Right ventricle myocardium inferior (tissue), 1 donor: ENCODE results near the gene GMPPB. TPM values are rescaled to one million over a fixed set of nuclear protein-coding genes. Genes with fewer than 3 reads are reported as not detected.

Experiments used
- ATAC-seq: fragments of 200-7000 bp; cut with Tn5 transposase; one replicate; pipeline ENCODE4 v1.9.1; 2020; ENCODE audit warnings: mild to moderate bottlenecking, moderate library complexity
- DNase-seq: peaks from one replicate; pipeline ENCODE4 v3.0.0; 2021; ENCODE audit errors: missing footprints
- intact Hi-C: fragments of 100-400 bp; cut with DNase I; formaldehyde crosslinking; loops from one replicate; pipeline ENCODE4 v1.11.0; 2022
- total RNA-seq: library from RNA; stranded (reverse); fragmentation: NEBNext Ultra II Directional; extraction: Animal tissue kit (Norgen Biotek cat#: 25700); gene quantifications from one replicate; pipeline ENCODE4 v1.2.1, GENCODE V29; 2021
- donor health status: DM: no; HTN: yes; CAD: no; lungs with severe emphysema.

Gene GMPPB
- total RNA-seq, 1 donor from 2014 or later = 18.1 TPM

DNA sequence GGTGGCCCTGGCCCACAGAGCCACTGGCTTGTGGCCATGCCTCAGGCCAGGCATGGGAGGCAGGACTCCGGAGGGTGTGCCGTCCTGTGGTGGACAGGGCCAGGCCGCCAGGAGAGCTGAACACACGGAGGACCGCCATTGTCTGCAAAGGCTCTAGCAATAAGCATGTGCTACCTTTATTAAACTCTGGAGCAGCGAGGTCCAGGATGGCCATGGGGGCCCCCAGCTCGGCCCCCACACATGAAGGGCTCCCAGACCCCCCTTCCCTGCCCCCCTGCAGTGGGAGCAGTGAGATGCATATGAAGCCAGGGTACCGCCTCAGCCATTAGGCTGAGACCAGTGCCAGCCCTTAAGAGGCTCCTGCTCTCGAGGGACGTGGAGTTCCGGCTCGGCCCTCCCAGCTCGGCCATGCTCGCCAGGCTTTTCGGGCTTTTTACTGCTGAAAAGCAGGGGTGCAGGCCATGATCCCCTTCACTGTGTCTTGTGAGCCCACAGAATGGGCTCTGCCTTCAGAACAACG, 7.0 kb downstream of the GMPPB start:
- no peak for ATAC-seq

DNA sequence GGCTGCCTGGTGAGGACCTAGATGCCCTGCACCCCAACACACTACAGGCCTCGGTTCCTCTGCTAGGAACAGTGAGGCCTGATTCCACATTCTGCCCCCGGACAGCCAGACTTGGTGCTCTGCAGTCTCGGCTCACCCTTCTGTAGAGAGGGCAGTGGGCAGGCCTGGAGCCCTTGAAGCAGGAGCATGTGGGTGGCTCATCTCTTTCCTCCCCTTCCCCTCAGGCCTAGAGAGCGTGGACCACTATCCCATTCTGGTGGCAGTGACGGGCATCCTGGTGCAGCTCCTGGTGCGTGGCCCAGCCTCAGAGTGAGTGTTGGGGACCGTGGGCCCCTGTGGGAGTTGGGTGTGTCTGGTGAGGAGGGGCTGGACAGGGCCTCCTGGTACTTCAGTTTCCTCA, 7.6 kb downstream of the GMPPB start:
- DNase-seq (no peak), ATAC-seq (no peak)
- intact Hi-C loops = no loop called here

More for the DNA sequence above, 7.0 kb downstream of the GMPPB start:
- intact Hi-C loops = no loop called here
- no peak for DNase-seq

DNA sequence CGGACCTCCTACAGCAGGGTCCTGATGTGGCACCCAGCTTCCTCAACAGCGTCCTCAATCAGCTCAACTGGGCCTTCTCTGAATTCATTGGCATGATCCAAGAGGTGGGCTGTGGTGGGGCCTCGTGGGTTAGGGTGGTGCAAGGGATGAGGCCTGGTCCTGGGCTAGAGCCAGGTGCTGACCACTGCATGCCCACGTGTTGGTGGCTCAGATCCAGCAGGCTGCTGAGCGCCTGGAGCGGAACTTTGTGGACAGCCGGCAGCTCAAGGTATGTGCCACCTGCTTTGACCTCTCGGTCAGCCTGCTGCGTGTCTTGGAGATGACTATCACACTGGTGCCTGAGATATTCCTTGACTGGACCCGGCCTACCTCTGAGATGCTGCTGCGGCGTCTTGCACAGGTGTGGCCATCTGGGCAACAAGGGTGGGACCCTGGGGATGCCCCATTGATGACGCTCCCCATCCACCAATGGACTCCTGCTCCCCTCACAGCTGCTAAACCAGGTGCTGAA, 8.1 kb downstream of the GMPPB start:
- DNase-seq (peak; percentile 63), ATAC-seq (no peak)
- intact Hi-C loops = no loop called here

DNA sequence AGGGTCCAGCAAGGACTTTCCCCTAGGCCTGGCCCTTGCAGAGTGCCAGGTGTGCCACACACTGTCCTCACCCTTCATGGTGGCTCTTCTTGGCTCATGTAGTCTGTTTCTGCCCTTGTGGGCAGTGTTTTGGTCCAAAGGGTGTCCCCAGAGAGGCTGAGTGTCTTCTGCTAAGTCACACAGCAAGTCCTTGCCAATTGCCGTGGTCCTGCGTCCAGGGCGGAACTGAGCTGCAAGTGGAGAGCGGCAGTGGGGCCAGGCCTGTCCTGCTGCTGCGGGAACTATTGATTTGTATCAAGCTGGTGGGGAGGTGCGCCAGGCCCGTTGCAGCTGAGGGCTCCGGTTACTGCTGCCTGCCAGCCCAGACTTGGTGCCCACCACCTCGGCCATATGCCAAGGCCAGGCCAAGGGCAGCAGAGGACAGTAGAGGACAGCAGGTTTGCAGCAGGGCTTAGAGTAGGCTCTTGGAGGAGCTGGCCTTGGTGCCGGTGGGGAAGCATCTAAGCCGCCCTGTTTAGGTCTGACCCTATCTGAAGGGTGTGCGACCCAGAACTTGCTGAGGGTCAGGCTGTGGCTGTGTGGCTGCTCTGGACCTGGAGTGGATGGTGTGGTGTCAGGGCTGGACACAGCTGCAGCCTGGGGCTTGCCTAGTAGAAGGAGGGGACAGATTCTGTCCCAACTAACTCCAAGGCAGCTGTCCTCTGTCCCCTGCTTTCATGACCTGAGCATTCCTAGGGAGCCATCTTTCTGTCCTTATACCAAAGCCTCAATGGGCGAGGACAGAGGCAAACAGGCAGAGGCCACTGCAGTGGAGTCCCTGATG, 8.8 kb downstream of the GMPPB start:
- ATAC-seq (no peak), DNase-seq (no peak)
- intact Hi-C loops = no loop called here

DNA sequence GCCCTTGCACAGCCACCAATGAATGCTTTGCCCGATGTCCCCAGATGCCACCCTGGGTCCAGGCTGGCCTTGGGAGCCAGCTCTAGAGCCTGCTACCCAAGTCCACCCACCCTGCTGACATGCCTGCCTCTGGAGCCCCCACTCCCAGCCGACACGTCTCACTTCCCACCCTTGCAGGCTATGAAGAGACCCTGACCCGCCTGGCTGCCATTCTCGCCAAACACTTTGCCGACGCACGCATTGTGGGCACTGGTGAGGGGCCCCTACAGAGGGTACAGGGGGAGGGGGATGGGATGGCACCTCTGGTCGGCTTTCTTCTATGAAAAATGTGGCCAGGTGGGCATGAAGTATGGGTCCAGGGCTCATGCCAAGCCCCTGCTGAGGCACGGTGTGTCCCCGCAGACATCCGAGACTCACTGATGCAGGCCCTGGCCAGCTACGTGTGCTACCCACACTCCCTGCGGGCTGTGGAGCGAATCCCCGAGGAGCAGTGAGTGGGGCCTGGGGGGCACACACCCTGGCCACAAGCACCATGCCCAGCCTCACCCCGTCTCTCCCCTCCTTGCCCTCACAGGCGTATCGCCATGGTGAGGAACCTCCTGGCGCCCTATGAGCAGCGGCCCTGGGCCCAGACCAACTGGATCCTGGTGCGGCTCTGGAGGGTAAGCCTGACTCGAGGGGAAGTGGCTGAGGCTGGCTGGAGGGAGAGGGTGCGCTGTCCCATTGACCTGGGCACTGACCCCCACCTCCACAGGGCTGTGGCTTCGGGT, 10.2 kb downstream of the GMPPB start:
- ATAC-seq = no peak
- peak; percentile 54 for DNase-seq

DNA sequence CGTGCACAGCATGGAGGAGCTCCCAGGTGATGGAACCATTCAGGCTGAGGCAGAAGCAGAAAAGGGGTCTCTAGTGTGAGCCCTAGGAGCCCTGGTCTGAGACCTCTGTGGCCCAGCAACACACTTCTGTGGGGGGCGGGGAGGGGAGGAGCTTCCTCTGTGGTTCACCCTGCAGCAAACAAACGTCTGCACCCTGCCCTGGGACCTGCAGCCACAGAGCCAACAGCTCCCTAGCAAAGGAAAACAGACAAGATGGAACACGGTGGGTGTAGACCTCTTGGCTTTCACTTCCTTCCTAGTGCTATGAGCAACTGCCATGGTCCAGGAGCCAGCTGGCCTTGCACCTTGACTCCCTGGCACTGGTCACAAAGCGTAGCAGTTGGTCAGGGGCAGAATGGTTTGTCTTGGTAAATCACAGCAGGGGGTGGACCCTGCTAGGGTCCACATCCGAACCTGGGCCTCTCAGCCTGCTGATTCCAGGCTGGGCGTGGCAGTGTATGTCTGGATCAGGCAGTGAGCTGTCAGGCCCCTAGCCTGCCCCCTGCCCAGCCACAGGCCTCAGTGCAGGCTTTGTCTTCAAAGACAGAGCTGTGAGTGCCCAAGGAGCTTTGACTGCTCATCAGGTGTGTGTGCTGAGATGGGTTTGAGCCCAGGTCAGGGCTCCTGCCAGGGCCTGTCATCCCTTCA, 11.0 kb downstream of the GMPPB start:
- ATAC-seq (no peak), DNase-seq (no peak)
- intact Hi-C loops = no loop called here

More for the DNA sequence above, 10.2 kb downstream of the GMPPB start:
- intact Hi-C loops = no loop called here

DNA sequence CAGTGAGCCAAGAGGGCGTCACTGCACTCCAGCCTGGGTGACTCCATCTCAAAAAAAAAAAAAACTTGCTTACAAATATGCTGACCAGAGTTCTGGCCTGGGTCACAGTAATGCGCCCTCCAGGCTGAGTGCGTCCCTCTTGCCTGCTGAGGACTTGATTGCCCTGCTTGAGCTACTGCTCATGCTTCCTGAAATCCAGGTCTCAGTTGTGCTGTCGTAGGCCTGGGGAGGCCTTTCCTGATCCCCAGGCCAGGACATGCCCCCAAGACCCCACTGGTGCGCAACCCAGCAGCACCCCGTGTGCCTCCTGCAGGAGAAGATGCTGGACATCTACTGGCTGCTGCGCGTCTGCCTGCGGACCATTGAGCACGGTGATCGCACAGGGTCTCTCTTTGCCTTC, 11.6 kb downstream of the GMPPB start:
- no peak for DNase-seq
- intact Hi-C loops = no loop called here
- ATAC-seq = no peak

DNA sequence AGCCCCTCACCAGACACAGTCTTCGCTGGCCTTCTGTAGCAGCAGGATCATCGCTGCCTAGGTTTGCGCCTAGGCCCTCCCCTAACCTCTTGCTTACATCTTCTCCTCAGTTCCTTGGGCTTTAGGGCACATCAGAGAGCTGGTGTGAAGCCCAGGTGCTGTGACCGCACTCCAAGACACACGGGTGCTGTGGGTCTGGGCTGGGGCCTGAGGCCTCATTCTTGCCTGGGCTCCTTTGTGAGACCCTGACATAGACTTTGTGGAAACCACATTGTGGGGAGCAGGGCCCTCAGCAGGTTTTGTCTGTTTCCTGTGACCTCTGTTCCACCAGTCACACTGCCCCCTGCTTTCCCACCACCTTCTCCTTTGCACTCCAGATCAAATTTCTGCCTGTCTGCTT, 12.3 kb downstream of the GMPPB start:
- no peak for DNase-seq
- no peak for ATAC-seq
- intact Hi-C loops = no loop called here

DNA sequence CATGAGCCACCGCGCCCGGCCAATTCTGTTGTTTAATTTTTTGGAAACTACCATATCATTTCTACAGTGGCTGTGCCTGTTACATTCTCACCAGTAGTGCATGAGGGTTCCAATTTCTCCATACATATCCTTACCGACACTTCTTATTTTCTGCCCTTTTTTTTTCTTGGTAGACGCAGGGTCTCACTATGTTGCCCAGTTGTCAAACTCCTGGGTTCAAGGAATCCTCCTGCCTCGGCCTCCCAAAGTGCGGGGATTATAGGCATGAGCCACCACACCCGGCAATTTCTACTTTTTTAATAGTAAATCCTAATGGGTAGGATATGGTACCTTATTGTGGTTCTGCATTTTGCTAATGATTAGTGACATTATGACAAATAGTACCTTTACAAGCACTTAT, 13.9 kb downstream of the GMPPB start:
- ATAC-seq (no peak), DNase-seq (no peak)
- intact Hi-C loops = no loop called here

DNA sequence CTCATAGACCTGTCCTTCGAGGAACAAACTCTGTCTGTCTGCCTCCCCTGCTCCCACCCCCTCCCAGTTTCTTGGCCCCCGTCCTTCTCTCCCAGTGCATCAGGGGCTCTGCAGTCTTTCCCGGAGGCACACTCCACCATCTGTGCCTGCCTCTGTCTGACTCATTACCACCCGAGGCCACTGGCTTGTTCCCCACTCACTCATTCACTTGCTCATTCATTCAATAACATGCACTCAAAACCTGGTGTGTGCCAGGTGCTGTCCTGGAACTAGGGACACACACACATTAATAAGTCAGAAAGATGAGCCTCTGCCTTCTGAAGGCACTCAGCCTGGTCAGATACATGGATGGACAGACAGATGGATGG, 16.7 kb downstream of the GMPPB start:
- ATAC-seq = no peak
- DNase-seq = no peak
- intact Hi-C loops = no loop called here

DNA sequence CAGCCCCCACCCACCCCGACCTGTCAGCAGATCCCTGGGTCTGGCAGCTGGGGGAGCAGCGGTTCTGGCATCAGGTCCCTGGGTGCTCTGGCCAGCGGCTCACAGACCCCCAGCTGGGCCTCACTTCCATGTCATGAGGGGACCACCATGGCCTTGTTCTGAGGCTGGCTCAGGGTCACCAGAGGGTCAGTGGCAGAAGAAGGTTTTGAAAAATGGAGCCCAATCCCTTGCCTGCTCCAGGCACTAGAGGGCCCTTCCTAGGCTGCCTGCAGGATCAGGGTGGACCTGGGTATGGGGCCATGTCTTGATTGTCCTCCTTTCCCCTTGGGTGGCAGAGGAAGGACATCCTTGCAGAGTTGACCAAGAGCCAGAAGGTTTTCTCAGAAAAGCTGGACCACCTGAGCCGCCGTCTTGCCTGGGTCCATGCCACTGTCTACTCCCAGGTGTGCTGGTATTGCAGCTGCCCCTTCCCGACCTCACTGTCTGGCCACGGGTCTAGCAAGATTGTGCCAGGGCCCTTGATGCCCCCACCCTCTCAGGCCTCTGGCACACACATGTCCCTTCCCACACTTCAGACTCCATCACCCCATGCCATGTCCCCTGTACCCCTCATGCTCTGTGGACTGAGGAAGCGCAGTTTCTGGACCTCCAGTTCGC, 17.2 kb downstream of the GMPPB start:
- intact Hi-C loops = no loop called here
- ATAC-seq = no peak
- DNase-seq = peak; percentile 55

DNA sequence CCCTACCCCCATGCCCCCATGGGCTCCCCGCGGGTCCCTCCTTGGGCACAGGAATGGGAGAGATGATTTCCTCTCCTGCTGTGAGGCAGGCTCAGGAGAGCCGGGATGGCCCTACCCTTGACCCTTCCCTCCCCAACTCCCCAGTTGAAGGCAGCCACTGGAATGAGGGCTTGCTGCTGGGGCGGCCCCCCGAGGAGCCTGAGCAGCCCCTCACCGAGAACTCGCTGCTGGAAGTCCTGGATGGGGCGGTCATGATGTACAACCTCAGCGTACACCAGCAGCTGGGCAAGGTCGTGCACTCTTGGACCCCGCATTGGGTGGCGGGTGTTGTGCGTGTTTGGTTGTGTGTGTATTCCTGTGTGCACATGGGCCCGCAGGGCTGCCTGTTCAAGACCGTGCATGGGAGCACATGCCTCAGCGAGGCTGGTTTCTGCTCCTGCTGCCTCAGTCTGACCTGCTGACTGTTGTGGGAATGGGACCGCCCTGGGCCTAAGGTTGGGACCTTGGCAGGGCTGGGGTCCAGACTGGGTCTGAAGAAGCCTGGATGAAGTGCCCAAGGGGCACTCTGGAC, 18.3 kb downstream of the GMPPB start:
- ATAC-seq (no peak), DNase-seq (peak; percentile 51)
- intact Hi-C loops = no loop called here

DNA sequence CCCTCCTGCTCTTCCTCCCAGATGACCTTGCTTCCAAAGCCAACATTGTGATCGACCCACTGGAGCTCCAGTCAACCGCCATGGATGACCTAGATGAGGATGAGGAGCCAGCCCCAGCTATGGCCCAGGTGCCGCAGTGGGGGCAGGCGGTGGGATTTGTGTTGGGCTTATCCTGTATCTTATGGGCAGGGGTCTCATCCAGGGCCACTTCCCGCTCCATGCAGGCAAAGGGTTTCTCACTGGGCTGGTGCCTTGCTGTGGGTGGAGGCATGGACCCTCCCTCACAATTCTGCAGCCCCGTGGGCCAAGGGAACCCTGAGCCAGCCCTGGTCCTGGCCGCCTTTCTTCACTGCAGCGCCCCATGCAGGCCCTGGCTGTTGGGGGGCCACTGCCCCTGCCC, 19.1 kb downstream of the GMPPB start:
- no peak for DNase-seq
- no peak for ATAC-seq
- intact Hi-C loops = no loop called here

DNA sequence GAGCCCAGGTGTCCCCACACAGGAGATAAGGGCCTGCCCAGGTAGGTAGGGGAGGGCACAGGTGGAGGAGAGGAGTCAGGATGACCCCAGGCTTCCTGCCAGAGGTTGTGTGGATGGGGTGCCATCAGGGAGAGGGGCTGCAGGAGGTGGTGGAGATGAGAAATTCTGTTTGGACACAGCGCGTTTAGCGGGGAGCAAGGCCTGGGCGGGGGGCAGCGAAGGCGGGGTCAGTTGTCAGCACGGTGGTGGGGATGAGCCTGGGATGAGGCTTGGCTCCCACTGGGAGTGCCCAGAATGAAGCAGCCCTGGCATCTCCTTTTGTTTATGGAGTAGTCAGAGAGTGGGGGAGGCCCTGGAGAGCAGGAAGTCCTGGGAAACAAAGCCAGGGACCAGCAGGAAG, 19.8 kb downstream of the GMPPB start:
- intact Hi-C loops = no loop called here
- ATAC-seq (no peak), DNase-seq (peak; percentile 41)

DNA sequence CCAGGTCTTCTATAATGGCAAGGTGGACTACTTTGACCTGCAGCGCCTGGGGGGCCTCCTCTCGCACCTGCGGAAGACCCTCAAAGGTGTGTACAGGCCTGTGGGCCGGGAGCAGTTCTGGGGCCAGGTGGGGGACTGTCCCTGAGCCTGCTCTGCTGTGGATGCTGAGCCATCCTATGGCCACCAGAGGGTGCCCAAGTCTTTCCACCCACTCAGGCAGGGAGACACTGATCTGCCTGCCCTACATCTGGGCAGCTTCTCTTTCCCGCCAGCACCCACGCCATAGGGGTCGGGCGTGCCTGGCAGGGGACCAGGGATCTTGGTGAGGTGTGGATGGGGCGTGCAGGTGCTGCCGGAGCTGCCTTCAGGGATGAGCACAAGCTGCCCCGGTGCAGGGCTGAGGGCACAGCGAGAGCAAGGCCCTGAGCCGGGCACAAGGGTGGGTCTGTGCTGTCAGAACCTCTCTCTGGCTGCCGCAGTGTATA, 20.3 kb downstream of the GMPPB start:
- intact Hi-C loops = no loop called here
- DNase-seq (peak; percentile 73), ATAC-seq (peak; percentile 77)

DNA sequence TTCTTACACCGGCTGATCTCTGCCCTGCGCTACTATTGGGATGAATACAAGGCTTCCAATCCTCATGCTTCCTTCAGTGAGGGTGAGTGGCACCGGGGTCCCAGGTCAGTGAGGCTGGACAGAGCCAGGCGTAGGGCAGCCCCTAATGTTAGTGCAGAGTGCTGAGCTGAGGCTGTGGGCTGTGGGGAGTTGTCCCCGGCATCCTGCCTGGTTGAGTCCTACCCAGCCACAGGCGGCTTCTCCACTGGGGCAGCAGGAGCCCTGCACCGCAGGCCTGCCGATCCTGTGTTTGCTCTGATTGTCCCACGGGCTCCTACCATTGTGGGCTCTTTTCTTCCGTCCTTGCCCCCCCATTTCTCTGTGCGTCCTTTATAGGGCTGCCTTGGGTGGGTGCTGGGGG, 21.1 kb downstream of the GMPPB start:
- DNase-seq (peak; percentile 52), ATAC-seq (no peak)
- intact Hi-C loops = no loop called here

DNA sequence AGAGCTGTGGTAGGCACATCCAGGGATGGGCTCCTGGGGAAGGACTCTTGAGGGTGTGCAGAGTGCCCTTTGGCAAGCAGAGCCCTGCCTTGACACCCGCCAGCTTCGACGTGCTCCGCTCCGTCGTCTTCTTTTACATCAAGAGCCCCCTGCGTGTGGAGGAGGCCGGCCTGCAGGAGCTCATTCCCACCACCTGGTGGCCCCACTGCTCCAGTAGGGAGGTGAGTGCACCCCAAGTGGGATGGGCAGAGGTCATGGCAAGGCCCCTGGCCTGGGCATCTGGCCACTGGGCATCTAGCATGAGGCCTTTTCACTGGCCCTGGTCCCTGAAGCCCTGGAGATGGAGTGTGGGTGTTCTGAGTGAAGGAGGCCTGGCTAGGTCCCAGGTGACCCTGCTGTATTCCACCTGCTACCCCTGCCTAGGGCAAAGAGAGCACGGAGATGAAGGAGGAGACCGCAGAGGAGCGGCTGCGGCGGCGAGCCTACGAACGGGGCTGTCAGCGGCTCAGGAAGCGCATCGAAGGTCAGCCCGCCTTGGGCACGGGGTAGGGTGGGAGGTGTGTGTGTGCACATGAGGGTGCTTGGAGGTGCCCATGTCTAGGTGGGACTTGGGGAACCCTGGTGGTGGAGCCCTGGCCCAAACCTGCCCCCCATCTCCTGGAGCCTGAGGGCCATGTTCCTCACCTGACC, 22.2 kb downstream of the GMPPB start:
- no peak for ATAC-seq

More for the DNA sequence above, 22.2 kb downstream of the GMPPB start:
- peak; percentile 41 for DNase-seq
- intact Hi-C loops = no loop called here
